SK-N-SH (cell line): ENCODE results near the gene COL23A1. TPM values are rescaled to one million over a fixed set of nuclear protein-coding genes. Genes with fewer than 3 reads are reported as not detected.
A peak's percentile ranks its signal among the peaks of the same experiment; 100 is the strongest.

Source experiments
- CTCF ChIA-PET: fragments of 300-600, 350-600 bp; formaldehyde crosslinking; extraction: SDS; loops from one replicate; lab custom pipeline; 2021; lab: Yijun Ruan, JAX
- POLR2A ChIA-PET: fragments of 350-600 bp; sonication (Branson Sonifier 250); formaldehyde crosslinking; extraction: SDS; loops from one replicate; lab custom pipeline; 2020; ENCODE audit warnings: antibody characterized with exemption, inconsistent platforms; lab: Yijun Ruan, JAX
- DNase-seq: peaks from one replicate; pipeline ENCODE4 v3.0.0; 2012
- H2AFZ ChIP-seq: fragments of 200-600 bp; sonication (generic); 2 replicates; pipeline ENCODE4 v1.8.1; 2016; ENCODE audit warnings: antibody characterized with exemption, mild to moderate bottlenecking, low read depth
- H3F3A ChIP-seq: fragments of 200-600 bp; sonication (generic); replicated peaks from 2 replicates; pipeline ENCODE3; 2016; ENCODE audit warnings: antibody characterized with exemption, mild to moderate bottlenecking; ENCODE audit not compliant: insufficient read depth
- H3K27ac ChIP-seq, 2 experiments: fragments of 200-500 bp in 1 of 2; fragments of 200-600 bp in 1 of 2; sonication (Bioruptor generic) in 1 of 2; sonication (generic), shearing (Covaris generic) in 1 of 2; 2 replicates each; pipeline versions ENCODE4 v1.5.1 to v1.6.1; 2014 to 2016; ENCODE audit warnings: low read depth in 2 of 2, inconsistent platforms in 1 of 2, low read length in 1 of 2, mild to moderate bottlenecking in 1 of 2, mixed read lengths in 1 of 2
- H3K27me3 ChIP-seq: fragments of 200-600 bp; sonication (generic), shearing (Covaris generic); 2 replicates; pipeline ENCODE4 v1.6.1; 2016; ENCODE audit warnings: mixed run types; ENCODE audit not compliant: insufficient read depth
- H3K36me3 ChIP-seq, 2 experiments: fragments of 200-500 bp in 1 of 2; fragments of 200-600 bp in 1 of 2; sonication (Bioruptor generic) in 1 of 2; sonication (generic) in 1 of 2; replicated peaks in 1 of 2; 2 replicates each; pipeline versions ENCODE3 to v1.5.1; 2014 to 2016; ENCODE audit warnings: low read length in 1 of 2, mild to moderate bottlenecking in 1 of 2; ENCODE audit not compliant: insufficient read depth in 2 of 2, control insufficient read depth in 1 of 2
- H3K4me1 ChIP-seq, 2 experiments: fragments of 200-500 bp in 1 of 2; fragments of 200-600 bp in 1 of 2; sonication (Bioruptor generic) in 1 of 2; sonication (generic), shearing (Covaris generic) in 1 of 2; 2 replicates each; pipeline versions ENCODE4 v1.5.1 to v1.6.1; 2014 to 2016; ENCODE audit warnings: low read depth in 1 of 2, low read length in 1 of 2, mixed run types in 1 of 2; ENCODE audit not compliant: insufficient read depth in 2 of 2, control insufficient read depth in 1 of 2
- H3K4me2 ChIP-seq: fragments of 200-600 bp; sonication (generic), shearing (Covaris generic); 2 replicates; pipeline ENCODE4 v1.6.1; 2017; ENCODE audit warnings: mixed run types
- H3K4me3 ChIP-seq, 2 experiments: fragments of 200-500 bp in 1 of 2; fragments of 200-600 bp in 1 of 2; sonication (Bioruptor generic) in 1 of 2; sonication (generic), shearing (Covaris generic) in 1 of 2; 2 replicates each; pipeline versions ENCODE4 v1.5.1 to v1.8.1; 2014 to 2016; ENCODE audit warnings: low read depth in 2 of 2, inconsistent platforms in 1 of 2, low read length in 1 of 2, mild to moderate bottlenecking in 1 of 2, mixed read lengths in 1 of 2, moderate library complexity in 1 of 2
- H3K79me2 ChIP-seq: fragments of 200-600 bp; sonication (generic); 2 replicates; pipeline ENCODE4 v1.8.1; 2017; ENCODE audit warnings: mild to moderate bottlenecking; ENCODE audit not compliant: insufficient read depth
- H3K9ac ChIP-seq: fragments of 200-600 bp; sonication (generic); 2 replicates; pipeline ENCODE4 v1.6.1; 2017; ENCODE audit warnings: mixed run types
- H3K9me2 ChIP-seq: fragments of 200-600 bp; sonication (generic); 2 replicates; pipeline ENCODE4 v1.6.1; 2017; ENCODE audit warnings: mixed run types
- H3K9me3 ChIP-seq: fragments of 200-600 bp; sonication (generic); 2 replicates; pipeline ENCODE4 v1.6.1; 2017; ENCODE audit warnings: mixed run types, mild to moderate bottlenecking, moderate library complexity
- H4K20me1 ChIP-seq: fragments of 200-600 bp; sonication (generic); 2 replicates; pipeline ENCODE4 v1.6.1; 2017; ENCODE audit warnings: mild to moderate bottlenecking, mixed run types; ENCODE audit not compliant: insufficient read depth
- CTCF ChIP-seq: fragments of 200-600 bp; sonication (generic); IDR thresholded peaks from 2 replicates; pipeline ENCODE4 v1.6.1; 2017; ENCODE audit warnings: antibody characterized with exemption, mild to moderate bottlenecking, moderate library complexity
- FOSL2 ChIP-seq: IDR thresholded peaks from 2 replicates; pipeline ENCODE4 v1.4.0; 2012; ENCODE audit warnings: low read depth, mild to moderate bottlenecking, moderate library complexity, borderline replicate concordance
- FOXJ3 ChIP-seq: sonication (generic); formaldehyde crosslinking; IDR thresholded peaks from 2 replicates; pipeline ENCODE4 v1.5.1; 2020; ENCODE audit warnings: mild to moderate bottlenecking, missing genetic modification reagents
- MAX ChIP-seq: IDR thresholded peaks from 2 replicates; pipeline ENCODE4 v1.4.0; 2012; ENCODE audit warnings: low read depth
- NRF1 ChIP-seq: IDR thresholded peaks from 2 replicates; pipeline ENCODE4 v1.6.1; 2012; ENCODE audit warnings: low read depth, mild to moderate bottlenecking, low read length
- PBX3 ChIP-seq: IDR thresholded peaks from 2 replicates; pipeline ENCODE4; 2012
- POLR2AphosphoS5 ChIP-seq: IDR thresholded peaks from 2 replicates; pipeline ENCODE4 v1.6.1; 2012; ENCODE audit warnings: low read depth, low read length
- RXRA ChIP-seq: IDR thresholded peaks from 2 replicates; pipeline ENCODE4 v1.4.0; 2012; ENCODE audit warnings: low read depth, mild to moderate bottlenecking, borderline replicate concordance
- TEAD4 ChIP-seq: IDR thresholded peaks from 2 replicates; pipeline ENCODE4 v1.4.0; 2012; ENCODE audit warnings: mild to moderate bottlenecking, borderline replicate concordance; ENCODE audit not compliant: insufficient read depth
- USF2 ChIP-seq: fragments of 150-350 bp; IDR thresholded peaks from 2 replicates; pipeline ENCODE4 v1.6.1; 2017; ENCODE audit warnings: antibody characterized with exemption, low read length, low read depth, borderline replicate concordance
- WGBS: methylation state at CpG from one replicate; pipeline ENCODE4 v1.1.6; 2017; ENCODE audit warnings: low lambda C conversion rate; 5-methylcytosine and 5-hydroxymethylcytosine counted together
- polyA plus RNA-seq, 3 experiments: library from polyadenylated mRNA; depleted of rRNA; stranded (reverse); fragments of >200 nt; gene quantifications; 2 replicates each; pipeline ENCODE4 v1.2.3, GENCODE V29; 2012

Gene COL23A1
- polyA plus RNA-seq, 1 of the 3 experiments (the other 2 are of a cell fraction), result 0.10 TPM

GRCh38 chr5:178626484-178627258 is 36.5 kb upstream of the COL23A1 start, which contains the start of gene CLK4 (continued):
- TF ChIP-seq MAX (peak; percentile 60; the same call in 1 of the 2 replicates), PBX3 (peak; percentile 23; the same call in 1 of the 2 replicates), FOSL2 (no peak), TEAD4 (no peak), USF2 (peak; percentile 70), NRF1 (peak; percentile 74), POLR2AphosphoS5 (peak; percentile 75), CTCF (no peak), RXRA (0 out of 2 replicates have a peak, but pooled peaks have one; percentile 36)

- peak overlapping the region; percentile 80 for H3K9ac ChIP-seq
- peak; percentile 31 for DNase-seq
- POLR2A ChIA-PET, result interaction anchor here (0.6 to 1.6 kb wide), 2 partner anchors 270 to 393 kb away, joined by 4 to 5 read pairs; partner anchors contain the start of gene PHYKPL
- peaks cover 54% of the 10 kb centered on the region for H3K79me2 ChIP-seq
- no peaks in the 10 kb centered on the region for H3K9me3 ChIP-seq
- H4K20me1 ChIP-seq, result peaks cover 23% of the 10 kb centered on the region; the same call in 1 of the 2 replicates
- H3K9me2 ChIP-seq, result no peaks in the 10 kb centered on the region
- no peaks in the 10 kb centered on the region for H3K27me3 ChIP-seq
- peaks cover 6% of the 10 kb centered on the region for H3F3A ChIP-seq
- H3K4me1 ChIP-seq, result peaks cover 5 to 6% of the 10 kb centered on the region in 2 experiments; a peak in 2 of 4 replicates
- H3K4me3 ChIP-seq, result peak overlapping the region; percentile 83 to 97
- under 1% methylated on average over 20 of the region's 23 CpGs for WGBS
- peak overlapping the region; percentile 77 to 92 for H3K27ac ChIP-seq
- peak overlapping the region; percentile 79 for H2AFZ ChIP-seq
- CTCF ChIA-PET, result interaction anchor here (0.7 to 1.2 kb wide), 3 partner anchors 9 to 342 kb away, joined by 3 read pairs; no protein-coding TSS in a partner anchor
- H3K36me3 ChIP-seq, result peaks cover 24 to 26% of the 10 kb centered on the region in 2 experiments
- H3K4me2 ChIP-seq, result peak overlapping the region; percentile 83
- no peak for TF ChIP-seq POLR2AphosphoS5
- peak; percentile 10; the same call in 1 of the 2 replicates for TF ChIP-seq FOXJ3 (CRISPR knock-in tag)
- TF ChIP-seq, all 33 proteins: peak for 1
Measured at GRCh38 chr5:178625679-178626483, 35.7 kb upstream of the COL23A1 start.
